Cardiac fibroblast (primary cell): Measurements from ENCODE around the gene KCNG1.

Experiments
- DNase-seq, 2 donors: peaks; one replicate each; pipeline versions ENCODE4 v3.0.0 to v3.0.0-alpha.2; 2010; ENCODE audit warnings: low read depth in 2 of 2
- H3K4me3 ChIP-seq, 2 donors: replicated peaks in 1 of 2; 1 replicate in 1 of 2; 2 replicates in 1 of 2; pipeline ENCODE4 v1.5.1; 2011; ENCODE audit warnings: low read depth in 2 of 2, low read length in 2 of 2, mild to moderate bottlenecking in 2 of 2, moderate library complexity in 1 of 2
- CTCF ChIP-seq: IDR thresholded peaks from one replicate; pipeline ENCODE4 v1.5.1; 2011; ENCODE audit warnings: low read depth, mild to moderate bottlenecking, low read length, inconsistent platforms

Gene KCNG1

GRCh38 chr20:51061418-51062045, 38.6 kb upstream of the KCNG1 start:
- H3K4me3 ChIP-seq: no peak overlapping the region
- TF ChIP-seq CTCF: no peak
- no peak for DNase-seq

DNA sequence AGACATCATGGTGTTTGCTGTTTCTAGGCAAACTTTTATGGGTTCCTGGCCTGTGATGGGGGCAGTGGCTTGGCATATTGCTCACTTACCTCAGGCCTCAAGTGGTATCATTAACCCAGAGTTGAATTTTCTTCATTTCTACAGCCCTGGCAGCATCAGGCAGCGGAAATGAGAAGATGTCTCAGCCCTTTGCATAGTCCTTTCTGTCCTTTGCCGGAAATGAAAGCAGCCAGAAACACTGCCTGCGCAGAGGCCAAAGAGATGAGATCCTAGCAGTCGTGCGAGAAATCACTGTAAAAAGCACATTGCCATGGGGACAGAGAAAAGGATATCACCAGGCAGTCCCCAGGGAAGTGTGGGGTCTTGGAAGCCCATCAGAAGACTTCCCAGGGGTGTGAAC, 37.4 kb upstream of the KCNG1 start:
- TF ChIP-seq CTCF: no peak
- DNase-seq: peak in 1 of 2 donors; percentile 7
- H3K4me3 ChIP-seq: no peak overlapping the region

DNA sequence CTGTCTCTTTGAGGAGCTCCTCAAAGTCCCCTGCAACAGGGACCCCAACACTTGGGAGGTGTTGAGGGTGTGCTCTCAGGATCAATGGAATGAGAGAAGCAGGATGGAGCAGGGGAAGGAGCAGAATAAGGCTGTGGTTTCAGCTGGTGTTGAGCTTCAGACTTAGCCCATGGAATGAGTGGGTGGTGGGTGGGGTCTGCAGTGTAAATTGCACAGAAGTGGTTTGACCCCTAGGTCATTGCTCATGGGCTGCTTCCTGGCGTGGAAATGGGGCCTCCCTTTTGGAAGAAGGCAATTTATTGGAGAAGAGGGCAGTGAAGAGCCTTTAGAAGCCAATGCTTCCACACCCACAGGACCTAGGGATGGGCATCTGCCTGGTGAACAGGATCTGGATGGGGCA, 37.0 kb upstream of the KCNG1 start:
- DNase-seq: peak; percentile 5 to 12
- TF ChIP-seq CTCF: no peak

DNA sequence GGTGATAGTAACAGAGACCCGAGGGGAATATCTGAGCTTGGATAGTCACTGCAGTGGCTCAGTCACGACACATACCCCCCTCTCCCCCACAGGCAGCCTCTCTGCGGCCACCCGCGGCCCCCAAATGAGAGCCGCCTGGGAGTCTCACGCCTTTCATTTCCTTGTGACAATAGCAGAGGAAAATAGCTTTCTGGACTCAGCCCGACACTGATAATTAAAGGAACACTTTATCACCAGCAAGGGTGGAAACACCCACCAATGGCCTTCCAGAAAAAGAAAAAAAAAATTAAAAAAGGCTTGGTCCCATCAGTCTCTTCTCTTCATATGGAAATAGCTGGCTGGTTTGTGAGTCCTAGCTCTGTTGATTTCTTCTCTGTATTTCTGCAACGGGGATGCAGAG, 35.1 kb upstream of the KCNG1 start:
- no peak for DNase-seq
- no peak for TF ChIP-seq CTCF
- no peak overlapping the region for H3K4me3 ChIP-seq

More for the DNA sequence above, 37.0 kb upstream of the KCNG1 start:
- H3K4me3 ChIP-seq: no peak overlapping the region

DNA sequence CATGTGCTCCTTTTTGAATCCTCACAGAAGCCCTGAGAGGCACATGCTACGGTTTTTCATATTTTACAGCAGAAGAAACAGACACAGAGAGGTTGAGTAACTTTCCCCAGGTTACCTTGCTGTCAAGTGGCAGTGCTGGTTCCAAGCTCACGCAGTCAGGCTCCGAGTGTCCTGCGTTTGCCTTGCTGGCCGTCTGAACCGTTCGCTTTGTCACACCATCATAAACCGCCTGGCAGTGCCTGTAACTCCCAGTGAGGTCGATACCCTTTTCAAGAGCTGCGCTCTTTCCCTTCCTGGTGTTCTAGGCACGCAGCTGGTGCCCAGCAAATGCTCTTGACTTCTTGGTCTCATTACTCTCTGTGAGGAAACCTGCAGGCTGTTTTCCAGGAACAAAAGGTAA, 31.3 kb upstream of the KCNG1 start:
- no peak for TF ChIP-seq CTCF
- H3K4me3 ChIP-seq: no peak overlapping the region
- DNase-seq: no peak

- no peak for DNase-seq
- TF ChIP-seq CTCF: no peak
- H3K4me3 ChIP-seq: no peak overlapping the region
Measured at GRCh38 chr20:51050531-51051075, 27.7 kb upstream of the KCNG1 start.
